ENCODE measurements around the gene NTHL1.

Gene NTHL1

DNA sequence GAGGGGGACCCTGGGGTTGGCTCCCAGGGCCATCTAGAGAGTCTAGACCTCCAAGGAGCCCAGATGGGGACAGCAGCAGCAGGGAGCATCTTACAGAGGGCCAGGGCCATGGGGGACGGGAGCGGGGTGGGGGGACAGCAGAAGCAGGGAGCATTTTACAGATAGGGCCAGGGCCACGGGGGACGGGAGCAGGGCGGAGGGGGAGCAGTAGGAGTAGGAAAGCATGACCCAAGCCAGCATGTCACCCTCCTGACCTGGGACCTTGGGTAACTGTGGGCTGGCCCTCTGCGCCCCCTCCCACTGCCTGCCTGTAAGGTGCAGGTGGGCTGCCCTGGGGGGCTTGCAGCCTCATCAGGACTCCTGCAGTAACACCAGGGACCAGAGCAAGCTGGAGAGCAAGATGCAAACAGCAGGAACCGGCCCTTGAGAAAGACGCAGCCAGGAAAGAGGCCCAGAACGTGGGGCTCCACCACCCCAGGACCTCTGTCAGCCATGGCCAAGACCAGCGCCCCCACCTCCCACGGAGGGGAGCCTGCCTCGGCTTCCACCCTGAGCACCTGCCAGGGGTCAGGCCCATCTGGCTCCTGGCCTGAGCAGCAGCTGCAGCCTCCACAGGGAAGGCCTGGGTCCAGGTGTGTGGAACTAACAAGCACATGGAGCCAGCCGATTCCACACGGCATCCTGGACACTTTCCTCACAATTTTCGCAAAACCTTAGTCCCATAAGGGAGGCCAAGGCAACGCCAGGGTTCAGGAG is 40.4 kb downstream of the NTHL1 start:
- DNase-seq: no peak

DNA sequence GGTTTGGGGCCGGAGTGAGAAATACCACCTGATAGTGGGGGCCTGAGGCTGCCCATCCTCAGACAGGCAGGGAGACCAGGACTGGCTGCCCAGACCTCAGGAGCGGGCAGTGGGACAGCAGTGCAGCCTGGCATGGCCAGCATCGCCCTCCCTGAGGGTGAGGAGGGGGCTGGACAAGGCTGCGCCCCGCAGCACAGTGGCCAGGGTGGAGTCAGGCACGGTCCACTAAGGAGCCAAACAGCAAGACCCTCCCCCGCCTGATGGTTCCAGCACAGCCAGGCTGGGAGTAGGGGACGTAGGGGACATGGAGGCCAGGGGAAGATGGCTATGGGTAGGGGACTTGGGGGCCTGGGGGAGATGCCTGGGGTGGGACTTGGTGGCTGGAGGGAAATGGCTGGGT is 41.3 kb downstream of the NTHL1 start:
- no peak for DNase-seq

DNA sequence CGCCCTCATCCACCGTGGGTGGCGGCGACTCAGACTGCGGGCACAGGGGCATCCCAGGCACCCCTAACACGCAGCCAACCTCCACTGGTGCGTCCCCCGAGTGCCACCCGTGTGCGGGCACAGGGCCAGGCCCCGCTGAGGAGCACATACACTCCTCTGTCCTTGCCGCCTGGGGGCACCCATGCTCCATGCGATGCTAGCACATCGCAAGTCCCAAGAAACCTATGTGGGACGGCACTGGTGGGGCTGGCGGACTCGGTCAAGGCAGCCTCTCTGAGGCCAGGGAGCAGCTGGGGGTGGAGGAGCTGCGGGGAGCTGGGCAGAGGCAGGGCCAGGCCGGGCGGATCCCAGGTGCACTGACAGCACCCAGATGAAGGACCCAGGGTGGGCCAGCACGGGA is 42.0 kb downstream of the NTHL1 start:
- no peak for DNase-seq

DNA sequence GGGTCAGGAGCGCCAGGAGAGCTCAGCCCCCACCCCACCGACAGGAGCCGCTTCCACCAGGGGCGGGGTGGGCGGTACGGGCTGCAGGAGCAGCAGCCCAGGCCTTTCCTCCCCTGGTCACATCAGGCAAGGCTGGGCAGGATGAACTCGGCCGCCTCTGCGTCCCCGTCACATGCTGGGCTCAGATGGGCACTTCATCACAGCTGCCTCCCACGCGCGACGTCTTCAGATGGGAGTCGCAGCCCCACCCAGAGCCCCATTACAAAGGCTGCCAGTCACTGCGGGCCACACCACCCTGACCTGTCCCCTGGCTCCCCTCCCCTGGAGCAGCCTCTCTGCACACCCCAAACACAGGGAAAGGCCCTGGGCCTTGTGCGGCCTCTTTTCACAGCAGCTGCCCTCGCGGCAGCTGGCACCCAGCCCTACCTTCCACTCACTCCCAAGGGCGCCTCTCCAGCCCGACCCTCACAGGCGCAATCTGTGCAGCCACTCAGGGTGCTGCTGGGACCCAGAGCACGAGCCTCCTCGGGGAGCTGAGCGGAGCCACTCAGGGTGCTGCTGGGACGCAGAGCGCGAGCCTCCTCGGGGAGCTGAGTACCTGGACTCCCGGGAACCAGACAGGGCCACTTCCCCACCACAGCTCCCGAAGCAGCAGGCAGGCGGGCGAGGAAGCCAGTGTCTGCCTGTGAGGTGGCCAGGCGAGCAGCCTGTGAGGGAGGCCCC is 42.7 kb downstream of the NTHL1 start:
- DNase-seq: no peak

DNA sequence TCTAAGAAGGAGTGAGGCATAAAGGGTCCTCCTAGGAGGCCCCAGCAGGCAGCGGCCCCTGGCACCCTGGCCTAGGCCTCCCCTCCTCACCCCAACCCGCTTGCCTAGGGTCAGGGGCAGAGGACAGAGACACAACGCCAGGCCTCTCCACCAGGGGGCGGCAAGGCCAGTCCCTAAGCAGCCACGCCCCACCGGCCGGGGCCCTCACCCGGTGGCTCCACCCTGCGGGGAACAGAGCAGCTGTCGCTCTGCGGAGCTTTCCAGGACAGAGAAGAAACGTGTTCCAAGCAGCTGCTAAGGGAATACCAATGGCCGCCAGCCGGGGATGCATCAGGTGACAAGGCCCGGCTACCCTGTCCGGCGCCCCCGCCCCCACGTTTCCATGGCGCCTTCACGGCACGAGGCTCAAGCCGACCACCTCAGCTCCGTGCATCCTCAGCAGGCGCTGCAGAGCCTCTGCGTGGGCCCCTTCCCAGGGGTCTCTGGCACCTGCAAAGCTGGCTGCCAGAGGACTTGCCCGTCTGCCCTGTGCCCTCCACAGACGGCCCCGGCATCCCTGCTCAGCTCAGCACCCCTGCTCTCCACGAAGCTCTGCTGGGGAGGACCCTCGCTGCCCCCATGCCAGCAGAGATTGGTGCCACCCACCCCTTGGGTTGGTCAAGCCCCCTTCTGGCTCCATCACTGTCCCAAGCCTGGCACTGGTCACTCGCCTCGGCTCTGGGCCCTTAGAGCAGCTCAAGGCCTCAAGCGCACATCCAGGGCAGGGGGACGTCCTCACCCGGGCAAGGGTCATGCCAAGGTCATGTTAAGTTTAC is 43.6 kb downstream of the NTHL1 start:
- DNase-seq: peak; percentile 84

DNA sequence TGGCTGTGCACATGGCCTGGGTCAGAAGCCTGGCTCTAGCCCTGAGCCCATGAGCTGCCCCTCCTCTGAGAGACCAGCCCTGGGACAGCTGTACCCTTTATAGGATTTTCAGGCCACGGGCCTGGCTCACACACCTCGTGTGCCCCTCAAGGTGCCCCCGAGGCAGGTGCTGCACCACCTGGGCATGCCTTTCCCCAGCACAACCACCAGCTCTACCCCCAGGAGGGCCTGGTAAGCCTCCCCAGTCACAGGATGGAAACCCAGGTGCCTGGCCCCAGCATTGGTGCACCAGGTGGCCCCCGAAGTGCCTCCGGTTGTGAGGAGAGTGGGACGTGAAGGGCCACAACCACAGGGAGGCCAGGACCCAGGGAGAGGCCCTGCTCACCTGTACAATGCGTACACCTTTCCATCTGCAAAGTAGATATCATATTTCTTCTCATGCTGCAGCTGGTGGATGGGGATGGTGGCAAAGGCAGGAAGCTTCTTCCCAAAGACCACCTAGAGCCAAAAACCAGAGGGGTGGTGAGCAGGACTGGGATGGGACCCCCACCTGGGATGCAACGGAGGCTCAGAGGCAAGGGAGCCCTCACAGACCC is 44.3 kb downstream of the NTHL1 start:
- no peak for DNase-seq

DNA sequence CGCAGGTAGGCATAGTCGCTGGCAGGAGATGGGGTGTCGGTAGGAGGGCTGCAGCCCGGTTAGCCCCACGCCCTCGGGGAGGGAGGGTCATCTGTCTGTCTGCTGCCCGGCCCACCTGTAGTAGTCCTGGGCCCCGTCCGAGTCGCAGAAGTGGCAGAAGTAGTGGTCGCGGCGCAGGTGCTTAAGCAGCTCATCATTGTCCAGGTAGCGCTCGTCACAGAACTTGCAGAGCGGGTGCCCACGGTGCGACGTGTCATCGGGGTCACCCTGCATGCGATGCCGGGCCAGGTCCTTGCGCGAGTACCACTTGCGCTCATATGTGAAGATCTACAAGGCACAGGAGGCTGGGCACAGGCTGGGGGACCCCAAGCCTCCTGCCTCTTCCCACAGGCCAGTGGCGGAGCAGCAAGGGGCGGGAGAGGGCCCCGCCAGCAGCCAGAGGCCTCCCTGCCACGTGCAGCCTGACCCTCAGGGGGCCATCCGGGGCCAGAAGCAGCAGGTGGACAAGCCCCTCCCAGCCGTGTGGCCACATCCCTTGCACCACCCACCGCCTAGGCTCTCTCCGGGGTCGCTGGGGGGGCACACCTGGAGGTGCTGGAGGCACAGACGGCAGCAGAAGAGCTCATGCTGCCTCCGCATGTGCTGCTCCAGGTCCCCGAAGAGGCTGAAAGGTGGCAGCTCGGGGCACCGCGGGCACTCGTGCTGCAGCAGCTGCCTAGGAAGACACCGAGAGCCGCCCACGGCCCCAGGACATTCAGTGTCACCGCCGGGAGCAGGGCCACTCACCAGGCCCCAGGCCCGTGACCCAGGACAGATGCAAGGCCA is 45.0 kb downstream of the NTHL1 start:
- no peak for DNase-seq

DNA sequence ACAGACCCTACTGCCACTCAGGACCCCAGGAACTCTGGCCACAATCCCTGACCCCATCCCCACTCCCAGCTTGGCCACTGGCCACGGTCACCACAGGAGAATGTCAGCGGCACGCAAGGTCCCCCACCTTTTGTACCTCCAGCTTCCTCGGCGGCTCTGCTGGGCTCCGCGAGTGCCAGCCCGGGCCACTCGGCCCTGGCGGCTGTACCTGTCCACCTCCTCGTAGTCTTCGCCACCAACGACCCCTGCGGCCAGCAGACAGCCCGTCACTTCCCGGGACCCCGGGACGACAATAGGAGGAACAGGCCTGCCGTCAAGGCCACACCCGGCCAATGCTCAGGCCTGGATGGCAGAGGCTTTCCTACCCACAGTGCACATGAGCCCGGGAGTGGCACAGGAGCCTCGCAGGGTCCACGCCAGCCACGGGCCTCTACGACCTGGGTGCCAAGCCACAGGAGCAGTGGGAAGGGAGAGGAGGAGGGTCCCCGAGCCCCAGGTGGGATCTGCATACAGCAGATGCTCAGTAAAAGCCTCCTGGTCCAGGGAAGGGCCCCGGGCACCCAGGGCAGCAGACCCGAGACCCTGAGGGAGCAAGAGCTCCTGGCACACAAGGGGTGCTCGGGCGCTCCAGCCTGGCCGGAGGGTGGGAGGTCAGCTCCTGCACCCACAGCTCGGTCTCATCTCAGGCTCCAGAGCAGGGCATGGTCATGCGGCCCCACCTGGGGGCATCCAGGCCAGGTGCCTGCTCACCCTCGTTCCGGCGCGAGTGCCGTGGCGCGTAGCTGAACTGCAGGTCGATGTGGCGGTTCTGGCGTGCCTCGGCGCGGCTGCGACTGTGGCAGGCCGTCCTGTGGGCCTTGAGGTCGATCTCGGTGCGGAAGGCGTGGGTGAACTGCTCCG is 45.9 kb downstream of the NTHL1 start:
- DNase-seq: peak; percentile 17

DNA sequence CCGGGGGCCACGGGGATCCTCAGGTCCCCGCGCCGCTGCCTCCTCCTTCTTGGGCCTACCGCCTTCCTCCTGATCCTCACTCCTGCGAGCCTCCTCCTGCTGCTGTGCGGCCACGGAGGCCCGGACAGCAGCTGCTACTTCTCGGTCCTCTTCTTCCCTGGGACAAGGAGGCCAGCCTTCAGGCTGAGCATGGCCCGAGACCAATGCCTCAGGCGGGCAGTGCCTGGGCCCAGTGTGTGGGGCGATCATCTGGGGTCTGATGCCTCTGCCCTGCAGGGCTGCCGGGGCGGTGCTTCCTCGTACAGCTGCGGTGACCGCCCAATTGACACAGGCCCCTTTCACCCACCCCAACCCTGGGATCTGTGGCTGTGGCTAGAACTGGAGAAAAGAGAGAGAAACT is 46.6 kb downstream of the NTHL1 start:
- peak; percentile 13 for DNase-seq

DNA sequence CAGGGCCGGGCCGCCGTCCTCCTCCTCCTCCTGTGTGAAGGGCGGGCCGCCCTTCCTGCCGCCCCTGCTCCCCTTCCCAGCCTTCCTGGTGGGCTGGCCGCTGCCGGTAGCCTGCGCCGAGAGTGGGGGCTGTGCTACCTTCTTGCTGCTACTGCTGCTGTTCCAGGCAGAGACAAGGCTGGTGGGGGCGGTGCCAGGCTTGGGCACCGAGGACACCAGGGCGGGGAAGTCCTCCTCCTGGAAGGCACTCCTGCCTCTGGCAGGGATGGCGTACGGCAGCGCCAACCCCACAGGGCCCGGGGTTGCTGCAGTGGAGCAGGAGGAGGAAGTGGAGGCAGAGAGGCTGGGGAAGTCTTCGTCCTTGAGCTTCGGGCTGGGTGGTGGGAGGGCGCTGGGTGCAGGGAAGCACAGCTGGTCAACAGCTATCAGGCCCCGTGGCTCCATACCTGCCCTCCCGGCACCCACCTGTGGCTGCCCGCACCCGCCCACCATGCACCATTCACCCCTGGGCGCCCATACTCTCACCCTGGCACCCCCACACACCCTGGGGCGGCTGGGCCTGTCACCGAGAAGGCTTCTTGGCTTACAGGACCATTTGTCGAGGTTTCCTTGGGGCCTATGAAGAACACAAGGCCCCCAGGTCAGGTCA is 47.6 kb downstream of the NTHL1 start:
- DNase-seq: peak; percentile 13

DNA sequence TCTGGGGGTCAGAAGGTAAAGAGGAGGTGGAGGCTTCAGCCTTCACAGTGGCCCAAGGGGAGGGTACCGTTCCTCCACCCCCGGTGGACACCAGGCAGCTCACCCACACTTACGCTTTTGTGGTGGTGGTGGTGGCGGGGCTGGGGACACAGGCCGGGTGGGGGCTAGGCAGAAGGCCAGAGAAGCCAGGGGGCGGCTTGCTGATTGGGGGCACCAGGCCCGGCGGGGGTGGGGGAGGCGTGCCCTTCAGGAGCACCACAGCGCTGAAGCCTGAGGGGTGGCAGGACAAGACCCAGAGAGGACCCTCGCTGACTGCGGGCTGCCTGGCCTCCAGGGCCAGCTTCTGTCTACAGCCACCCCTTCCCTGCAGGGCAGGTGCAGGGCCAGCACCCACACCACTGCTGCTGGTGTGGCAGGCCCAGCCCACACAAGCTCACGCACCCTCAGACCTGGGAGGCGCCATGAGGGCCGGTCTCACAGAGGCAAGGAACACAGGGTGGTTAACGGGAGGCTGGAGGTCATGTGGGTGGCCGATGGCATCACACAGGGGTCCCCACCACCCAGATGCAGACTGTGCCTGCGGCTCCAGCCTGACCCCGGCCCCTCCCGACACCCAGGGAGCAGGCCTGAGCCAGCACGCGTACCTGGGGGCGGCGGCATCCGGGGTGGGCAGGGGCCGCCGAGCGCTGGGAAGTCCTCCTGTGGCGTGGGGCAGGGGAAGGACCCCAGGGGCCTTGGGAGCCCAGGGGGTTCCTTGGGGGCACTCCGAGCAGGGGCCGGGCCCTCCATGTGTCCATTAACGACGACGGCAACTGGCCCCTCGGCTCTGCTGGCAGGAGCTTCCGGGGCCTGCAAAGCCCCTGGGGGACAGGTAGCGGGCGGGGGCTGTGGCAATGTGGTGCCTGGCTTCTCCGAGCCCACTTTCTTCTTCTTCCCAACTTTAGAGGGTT is 48.5 kb downstream of the NTHL1 start:
- DNase-seq: no peak

DNA sequence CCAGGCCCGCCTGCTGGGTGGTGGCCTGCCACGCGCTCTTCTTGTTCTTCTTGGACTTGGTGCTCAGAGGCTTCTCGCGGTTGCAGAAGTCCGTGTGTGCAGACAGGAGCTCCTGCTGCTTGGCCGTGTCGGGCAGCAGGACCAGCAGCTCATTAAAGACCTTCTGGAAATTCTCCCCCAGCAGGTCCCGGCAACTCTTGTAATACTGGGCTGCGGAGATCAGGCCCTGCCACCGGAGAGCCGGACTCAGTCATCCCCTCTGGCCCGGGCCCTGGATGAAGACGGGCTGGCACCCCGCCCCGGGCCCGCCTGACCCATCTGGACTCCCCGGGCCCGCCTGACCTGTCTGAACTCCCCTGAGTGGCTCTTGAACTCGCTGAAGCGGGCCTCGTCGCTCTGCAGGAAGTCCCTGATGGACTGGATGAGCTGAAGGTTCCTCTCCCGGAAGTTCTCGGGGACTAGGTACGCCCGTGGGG is 49.2 kb downstream of the NTHL1 start:
- no peak for DNase-seq

DNA sequence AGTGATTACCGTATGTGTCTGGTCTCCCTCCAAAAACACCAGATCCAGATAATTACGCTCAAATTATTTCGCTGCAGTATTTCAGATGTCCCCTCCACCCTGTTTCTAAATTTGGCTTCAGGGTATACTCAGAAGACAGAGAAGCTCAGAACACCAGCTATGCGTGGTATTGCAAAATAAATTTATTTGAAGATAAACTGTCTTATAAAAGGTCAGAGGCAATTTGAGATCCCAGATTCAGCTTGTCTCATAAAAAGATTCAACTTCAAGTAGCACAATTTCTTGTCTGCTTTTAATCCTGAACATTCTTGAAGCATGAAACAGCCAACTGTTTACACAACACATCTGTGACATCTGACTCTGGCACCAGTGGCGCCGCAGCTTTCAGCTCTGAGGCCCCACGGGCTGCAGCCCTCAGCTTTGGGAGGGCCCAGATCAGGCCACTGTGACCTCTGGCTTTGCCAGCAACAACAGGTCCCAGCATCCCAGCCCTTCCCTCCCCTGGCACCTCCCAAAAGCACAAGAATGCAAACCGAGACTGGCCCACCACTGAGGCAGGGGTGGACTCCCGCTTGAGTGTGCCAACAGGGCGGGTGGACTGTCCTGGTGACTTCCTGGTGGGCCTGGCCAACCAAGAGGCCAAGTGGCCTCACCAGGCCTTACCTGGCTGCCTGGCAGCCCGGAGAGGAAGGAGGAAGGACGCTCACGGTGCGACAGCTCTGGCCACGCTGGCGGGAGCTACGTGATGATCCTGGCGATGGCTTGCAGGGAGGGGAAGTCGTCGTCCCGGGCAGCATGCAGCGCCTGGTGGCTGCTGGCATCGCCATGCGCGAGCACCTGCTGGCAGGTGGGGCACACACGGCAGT is 49.9 kb downstream of the NTHL1 start:
- no peak for DNase-seq

DNA sequence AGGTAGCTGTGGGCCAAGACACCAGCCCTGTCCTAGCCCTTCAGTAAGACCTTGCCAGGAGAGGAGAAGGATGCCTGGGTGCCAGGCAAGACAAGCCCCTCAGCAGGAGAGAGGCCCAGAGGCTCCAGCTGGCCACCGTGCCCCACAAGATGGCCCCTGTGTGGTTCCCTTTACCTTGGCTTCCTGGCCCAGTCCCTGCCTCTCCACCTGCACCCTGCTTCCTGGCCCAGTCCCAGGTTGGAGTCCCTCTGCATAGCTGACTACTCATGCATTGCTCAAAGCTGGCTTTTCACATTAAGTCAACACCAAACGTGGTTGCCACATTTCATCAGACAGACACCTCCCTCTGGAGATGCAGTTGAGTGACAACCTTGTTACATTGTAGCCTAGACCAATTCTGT is 53.9 kb downstream of the NTHL1 start:
- no peak for DNase-seq

DNA sequence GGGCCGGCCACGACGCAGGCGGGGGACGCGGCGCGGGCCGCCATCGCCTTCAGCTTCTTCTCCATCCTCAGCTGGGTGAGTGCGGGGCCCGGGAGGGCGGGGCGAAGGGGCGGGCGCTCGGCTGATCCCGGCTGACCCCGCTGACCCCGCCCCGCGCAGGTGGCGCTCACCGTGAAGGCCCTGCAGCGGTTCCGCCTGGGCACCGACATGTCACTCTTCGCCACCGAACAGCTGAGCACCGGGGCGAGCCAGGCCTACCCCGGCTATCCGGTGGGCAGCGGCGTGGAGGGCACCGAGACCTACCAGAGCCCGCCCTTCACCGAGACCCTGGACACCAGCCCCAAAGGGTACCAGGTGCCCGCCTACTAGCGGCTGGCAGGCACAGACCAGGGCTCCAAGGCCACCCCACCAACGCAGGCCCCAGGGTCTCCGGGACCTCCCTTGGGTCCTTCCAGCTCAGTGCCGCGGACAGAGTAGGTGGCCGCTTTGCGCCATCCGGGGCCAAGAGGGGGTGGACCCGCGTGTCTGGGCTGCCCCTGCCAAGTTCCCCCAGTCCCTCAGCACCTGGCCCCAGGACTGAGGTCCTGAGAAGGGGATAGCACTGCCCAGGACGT is 54.8 kb downstream of the NTHL1 start:
- peak; percentile 40 for DNase-seq

DNA sequence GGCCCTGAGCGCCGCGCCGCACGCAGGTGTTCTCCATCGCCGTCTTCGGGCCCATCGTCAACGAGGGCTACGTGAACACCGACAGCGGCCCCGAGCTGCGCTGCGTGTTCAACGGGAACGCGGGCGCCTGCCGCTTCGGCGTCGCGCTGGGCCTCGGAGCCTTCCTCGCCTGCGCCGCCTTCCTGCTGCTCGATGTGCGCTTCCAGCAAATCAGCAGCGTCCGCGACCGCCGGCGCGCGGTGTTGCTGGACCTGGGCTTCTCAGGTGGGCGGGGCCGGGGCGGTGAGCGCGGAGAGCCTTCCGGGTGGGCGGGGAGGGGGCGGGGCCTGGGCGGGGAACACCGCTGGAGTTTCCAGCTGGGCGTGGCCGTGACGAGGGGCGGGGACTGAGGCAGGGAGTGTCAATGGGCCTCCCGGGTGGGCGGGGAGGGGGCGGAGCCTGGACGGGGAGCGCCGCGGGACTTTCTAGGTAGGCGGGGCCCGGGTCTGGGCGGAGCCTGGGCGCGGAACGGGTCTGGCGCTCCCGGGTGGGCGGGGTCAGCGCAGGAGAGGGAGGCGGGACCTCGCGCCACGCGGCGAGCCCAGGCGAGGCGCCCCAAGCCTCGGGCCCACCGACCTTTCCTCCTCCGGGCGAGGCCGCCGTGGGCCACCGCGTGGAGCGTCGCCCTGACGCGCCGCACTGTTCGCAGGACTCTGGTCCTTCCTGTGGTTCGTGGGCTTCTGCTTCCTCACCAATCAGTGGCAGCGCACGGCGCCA is 55.5 kb downstream of the NTHL1 start:
- peak; percentile 99 for DNase-seq

DNA sequence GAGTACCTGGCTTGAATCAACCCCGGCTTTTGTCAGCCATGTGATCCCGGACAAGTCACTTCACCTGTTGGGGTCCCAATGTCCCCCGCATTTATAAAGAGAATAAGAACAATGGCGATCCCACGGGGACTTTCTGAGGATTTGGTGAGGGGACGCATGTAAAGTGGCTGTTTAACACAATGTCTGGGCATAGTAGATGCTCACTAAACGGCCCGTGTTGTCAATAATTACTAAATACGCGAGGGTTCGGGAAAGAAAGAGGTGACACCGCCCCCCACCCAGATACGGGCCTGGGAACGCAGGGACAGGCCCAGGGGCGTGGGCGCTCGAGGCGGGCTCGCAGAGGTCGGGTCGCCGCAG is 56.1 kb downstream of the NTHL1 start:
- no peak for DNase-seq

All from activated CD8-positive, alpha-beta memory T cell treated with anti-CD3 and anti-CD28 coated beads, Interleukin-2, amount 50 U/mL, for 4 hours (primary cell).